K562 (cell line): ENCODE measurements around the gene LRIT1. TPM values are rescaled to one million over a fixed set of nuclear protein-coding genes. Genes with fewer than 3 reads are reported as not detected.

Source experiments
- ATAC-seq: fragments of 200-7000 bp; cut with Tn5 transposase; 3 replicates; pipeline ENCODE4 v1.9.1; 2020; ENCODE audit warnings: moderate library complexity
- BruUV-seq: library from RNA; stranded (reverse); fragments of 400-500 nt; replicated peaks from 2 replicates; lab custom pipeline; 2021; lab: Mats Ljungman, UMichigan
- CTCF ChIA-PET: fragments of 300-600 bp; formaldehyde crosslinking; extraction: SDS; loops from one replicate; lab custom pipeline; 2021; ENCODE audit warnings: low intra/inter-chr PET ratio; lab: Yijun Ruan, JAX
- POLR2A ChIA-PET: fragments of 300-600, 350-650 bp; sonication (Branson Sonifier 250); formaldehyde crosslinking; extraction: SDS; loops from one replicate; lab custom pipeline; 2021; ENCODE audit warnings: antibody characterized with exemption, inconsistent platforms; lab: Yijun Ruan, JAX
- DNase-seq, 4 experiments: peaks; one replicate each; pipeline versions ENCODE4 v3.0.0 to v3.0.0-alpha.2; 2011 to 2018; ENCODE audit warnings: low spot score in 3 of 4, mixed read lengths in 3 of 4; ENCODE audit errors: extremely low read depth in 1 of 4
- FAIRE-seq: peaks from 2 replicates; lab custom pipeline; 2011; peaks lifted over from hg19 to GRCh38; lab: Jason Lieb, UNC
- H2AFZ ChIP-seq: 2 replicates; pipeline ENCODE4 v1.6.0; 2011; ENCODE audit warnings: low read depth, low read length, control low read depth, inconsistent platforms
- H3K27ac ChIP-seq: fragments of 200-600 bp; 3 replicates; pipeline ENCODE4 v1.8.0; 2011; ENCODE audit warnings: low read depth, mild to moderate bottlenecking, control low read depth, inconsistent platforms, low read length, moderate library complexity, mixed read lengths; ENCODE audit errors: extremely low read depth
- H3K27me3 ChIP-seq, 2 experiments: fragments of 300-600 bp in 1 of 2; 2 replicates in 1 of 2; 3 replicates in 1 of 2; pipeline versions ENCODE4 v1.6.0 to v1.8.0; 2011; ENCODE audit warnings: inconsistent platforms in 2 of 2, low read length in 2 of 2, mild to moderate bottlenecking in 1 of 2, mixed read lengths in 1 of 2, moderate library complexity in 1 of 2; ENCODE audit not compliant: control insufficient read depth in 2 of 2, insufficient read depth in 2 of 2
- H3K36me3 ChIP-seq: fragments of 300-600 bp; 3 replicates; pipeline ENCODE4 v1.8.0; 2011; ENCODE audit warnings: mild to moderate bottlenecking, low read length, inconsistent platforms; ENCODE audit not compliant: control insufficient read depth, insufficient read depth
- H3K4me1 ChIP-seq, 2 experiments: fragments of 200-600 bp in 1 of 2; replicated peaks in 1 of 2; 2 replicates in 1 of 2; 3 replicates in 1 of 2; pipeline versions ENCODE4 v1.5.1 to v1.8.0; 2011; ENCODE audit warnings: inconsistent platforms in 2 of 2, low read length in 2 of 2, mild to moderate bottlenecking in 1 of 2, mixed read lengths in 1 of 2, moderate library complexity in 1 of 2; ENCODE audit not compliant: control insufficient read depth in 2 of 2, insufficient read depth in 2 of 2
- H3K4me2 ChIP-seq: 2 replicates; pipeline ENCODE4 v1.6.1; 2011; ENCODE audit warnings: low read length, control low read depth, inconsistent platforms, mixed read lengths; ENCODE audit not compliant: insufficient read depth
- H3K4me3 ChIP-seq: fragments of 200-600 bp; sonication (generic), shearing (Covaris generic); 2 replicates; pipeline ENCODE4 v1.5.1; 2016; ENCODE audit warnings: control low read depth, inconsistent platforms
- H3K79me2 ChIP-seq: fragments of 200-600 bp; 3 replicates; pipeline ENCODE4 v1.8.0; 2011; ENCODE audit warnings: low read length, inconsistent platforms; ENCODE audit not compliant: control insufficient read depth, insufficient read depth
- H3K9ac ChIP-seq, 2 experiments: 2 replicates each; pipeline versions ENCODE4 v1.6.0 to v1.6.1; 2011; ENCODE audit warnings: low read depth in 2 of 2, low read length in 2 of 2, control low read depth in 1 of 2, inconsistent platforms in 1 of 2, mild to moderate bottlenecking in 1 of 2, mixed read lengths in 1 of 2; ENCODE audit not compliant: insufficient read depth in 1 of 2
- H3K9me1 ChIP-seq: one replicate; pipeline ENCODE4 v1.6.0; 2011; ENCODE audit warnings: inconsistent platforms, mild to moderate bottlenecking, low read length, moderate library complexity; ENCODE audit not compliant: control insufficient read depth, insufficient read depth
- H3K9me3 ChIP-seq: replicated peaks from 2 replicates; pipeline ENCODE4 v1.5.1; 2011; ENCODE audit warnings: low read depth, low read length, inconsistent platforms; ENCODE audit not compliant: control insufficient read depth, insufficient read depth
- H4K20me1 ChIP-seq: replicated peaks from 2 replicates; pipeline ENCODE4 v1.6.1; 2011; ENCODE audit warnings: low read length, inconsistent platforms, mixed read lengths; ENCODE audit not compliant: control insufficient read depth, insufficient read depth
- CAMTA2 ChIP-seq: fragments of 250-450 bp; sonication (Bioruptor Pico); conservative IDR thresholded peaks from 2 replicates; pipeline ENCODE4 v1.5.1; 2022
- CGGBP1 ChIP-seq: fragments of 250-450 bp; sonication (Bioruptor Pico); IDR thresholded peaks from 2 replicates; pipeline ENCODE4 v1.9.0; 2021; ENCODE audit warnings: mild to moderate bottlenecking
- CHD2 ChIP-seq: IDR thresholded peaks from 2 replicates; pipeline ENCODE4 v1.6.1; 2011; ENCODE audit warnings: low read depth, low read length
- PHB2 ChIP-seq: fragments of 450-650 bp; IDR thresholded peaks from 2 replicates; pipeline ENCODE4 v1.6.1; 2017; ENCODE audit warnings: low read depth
- PHTF2 ChIP-seq: fragments of 250-450 bp; sonication (Bioruptor Pico); IDR thresholded peaks from 2 replicates; pipeline ENCODE4 v1.5.0; 2021; ENCODE audit warnings: mild to moderate bottlenecking
- PYGO2 ChIP-seq: fragments of 450-650 bp; IDR thresholded peaks from 2 replicates; pipeline ENCODE4 v1.6.1; 2016; ENCODE audit warnings: mild to moderate bottlenecking, missing genetic modification characterization, moderate library complexity, missing compliant biosample characterization
- RNF219 ChIP-seq: fragments of 250-450 bp; sonication (Bioruptor Pico); IDR thresholded peaks from 2 replicates; pipeline ENCODE4 v1.5.0; 2022; ENCODE audit warnings: mild to moderate bottlenecking
- SMAD2 ChIP-seq: fragments of 150-350 bp; IDR thresholded peaks from 2 replicates; pipeline ENCODE4 v1.6.1; 2014; ENCODE audit warnings: low read depth, mild to moderate bottlenecking, low read length
- SMAD4 ChIP-seq: fragments of 250-450 bp; sonication (Bioruptor Pico); conservative IDR thresholded peaks from 2 replicates; pipeline ENCODE4 v1.8.0; 2021; ENCODE audit warnings: inconsistent platforms, mild to moderate bottlenecking, moderate library complexity
- ZBTB34 ChIP-seq: fragments of 250-450 bp; sonication (Bioruptor Pico); IDR thresholded peaks from 2 replicates; pipeline ENCODE4 v1.8.0; 2021; ENCODE audit warnings: mild to moderate bottlenecking, moderate library complexity
- ZNF318 ChIP-seq, 2 experiments: fragments of 450-650 bp; IDR thresholded peaks; 2 replicates each; pipeline ENCODE4 v1.6.1; 2016; ENCODE audit warnings: mild to moderate bottlenecking in 2 of 2, borderline replicate concordance in 1 of 2, low read depth in 1 of 2, moderate library complexity in 1 of 2
- WGBS: fragments of 100-300 bp; shearing (Covaris generic); methylation state at CpG from one replicate; pipeline ENCODE4 v1.1.6; 2016; ENCODE audit warnings: low coverage, mixed read lengths; ENCODE audit not compliant: insufficient coverage; ENCODE audit errors: missing lambda C conversion rate; 5-methylcytosine and 5-hydroxymethylcytosine counted together
- in situ Hi-C: fragments of 300-500 bp; cut with MboI; formaldehyde crosslinking; loops from 4 replicates; pipeline ENCODE4 v1.15.0; 2018; ENCODE audit warnings: inconsistent platforms, mixed read lengths
- intact Hi-C: fragments of 100-400 bp; cut with micrococcal nuclease; formaldehyde crosslinking; loops from 2 replicates; pipeline ENCODE4 v1.14.2; 2022
- polyA plus RNA-seq, 8 experiments: library from polyadenylated mRNA; depleted of rRNA in 4 of 8; stranded (reverse) in 5 of 8; unstranded in 3 of 8; fragments of >200 nt; fragmentation: Nextera tagmentation in 2 of 8; fragmentation: Illumina TruSeq in 1 of 8; extraction: Ambion mirVana in 2 of 8; extraction: Trizol in 1 of 8; gene quantifications; 2 replicates each; pipeline versions ENCODE4 v1.2.1 to v1.2.3, GENCODE V29; 2011 to 2014; ENCODE audit warnings: inconsistent platforms in 1 of 8, missing spikeins in 1 of 8
- total RNA-seq, 7 experiments: library from RNA; depleted of rRNA in 6 of 7; stranded (reverse); fragments of >200 nt in 6 of 7; fragmentation: Illumina TruSeq in 2 of 7; extraction: Trizol in 2 of 7; gene quantifications; 2 replicates each; pipeline versions ENCODE4 v1.2.1 to v1.2.3, GENCODE V29; 2011 to 2021; ENCODE audit warnings: low replicate concordance in 1 of 7

LRIT1 gene
- total and polyA plus RNA-seq, 9 of the 15 experiments (the other 6 are each of a cell fraction or from before 2014, with no cell fraction given), result not detected

- in situ Hi-C loops, result loop anchor here (5.0 kb wide), 2 partner anchors 62 to 277 kb away; partner anchors contain the start of gene CCSER2
- POLR2A ChIA-PET, result no interaction called here
- TF ChIP-seq PHB2 (no peak), RNF219 (no peak), ZBTB34 (CRISPR knock-in tag) (no peak), PHTF2 (CRISPR knock-in tag) (no peak), CAMTA2 (no peak), SMAD4 (no peak), SMAD2 (no peak), ZNF318 (IDR thresholded peaks at IDR 0.05; ENCODE audit: borderline replicate concordance in 1 of 2, low read depth in 1 of 2) (no peak), CHD2 (no peak), PYGO2 (tag) (no peak), CGGBP1 (CRISPR knock-in tag) (no peak)
Measured at GRCh38 chr10:84265418-84265817, 24.1 kb upstream of the LRIT1 start.

More at GRCh38 chr10:84265418-84265817, 24.1 kb upstream of the LRIT1 start:
- Histone ChIP-seq H3K27ac (no peak overlapping the region), H3K36me3 (no peaks in the 10 kb centered on the region), H3K27me3 (peaks cover 3 to 41% of the 10 kb centered on the region in 2 experiments; a peak in 2 of 5 replicates), H4K20me1 (no peaks in the 10 kb centered on the region; the same call in 1 of the 2 replicates), H3K4me1 (no peaks in the 10 kb centered on the region), H2AFZ (no peak overlapping the region), H3K4me3 (no peak overlapping the region), H3K9me3 (no peaks in the 10 kb centered on the region), H3K9me1 (no peaks in the 10 kb centered on the region), H3K79me2 (no peaks in the 10 kb centered on the region), H3K9ac (no peak overlapping the region), H3K4me2 (no peak overlapping the region)
- no peak for DNase-seq
- CTCF ChIA-PET, result interaction anchor here (1.8 to 6.4 kb wide), 2 partner anchors 110 to 273 kb away, joined by 13 to 97 read pairs; no protein-coding TSS in a partner anchor
- FAIRE-seq, result no peak
- no TSS peak for BruUV-seq
- 0% methylated on average over 4 of the region's 4 CpGs for WGBS
- no peak for ATAC-seq
- intact Hi-C loops, result loop anchor here (2.0 to 5.0 kb wide), 3 partner anchors 37 to 87 kb away; partner anchors contain the start of gene CCSER2
